Sigmoid colon (tissue), 4 donors: ENCODE results near the gene MUC5AC.

ENCODE experiments used
- CTCF ChIP-seq, 4 experiments: fragments of 450-650 bp in 3 of 4; fragments of 200-600 bp in 1 of 4; IDR thresholded peaks; one replicate each; pipeline ENCODE4 v1.5.1; 2016 to 2019; ENCODE audit warnings: antibody characterized with exemption in 4 of 4, mild to moderate bottlenecking in 3 of 4, moderate library complexity in 2 of 4
- POLR2A ChIP-seq, 2 donors: fragments of 450-650 bp; IDR thresholded peaks; one replicate each; pipeline ENCODE4 v1.6.1; 2016; ENCODE audit warnings: antibody characterized with exemption in 2 of 2, mild to moderate bottlenecking in 2 of 2, moderate library complexity in 2 of 2
- POLR2AphosphoS5 ChIP-seq, 4 donors: sonication (generic); formaldehyde crosslinking; IDR thresholded peaks; one replicate each; pipeline ENCODE4 v1.6.1; 2017; ENCODE audit warnings: antibody characterized with exemption in 4 of 4

GRCh38 chr11:1152316-1153104 lies 5.2 kb upstream of the MUC5AC start:
- TF ChIP-seq CTCF (IDR thresholded peaks at IDR 0.05) (no peak), POLR2A (IDR thresholded peaks at IDR 0.05) (no peak), POLR2AphosphoS5 (IDR thresholded peaks at IDR 0.05) (no peak)
